ENCODE results near the gene GNG7. TPM values are rescaled to one million over a fixed set of nuclear protein-coding genes. Genes with fewer than 3 reads are reported as not detected.
A peak's percentile ranks its signal among the peaks of the same experiment; 100 is the strongest.
"Not testable (repeated sequence)": the region's sequence is repeated elsewhere in the genome, so short reads cannot be mapped to it uniquely, and the experiment has no call there.

Gene GNG7
- polyA plus RNA-seq, 4 donors, result 0.99 to 3.5 (median 2.6) TPM; not detected in 1

GRCh38 chr19:2578391-2578890 is 124.1 kb downstream of the GNG7 start:
- Histone ChIP-seq H3K4me3 (ENCODE audit: low read depth in 1 of 3, low read length in 3 of 3) (no peak overlapping the region), H3K9me3 (ENCODE audit: control insufficient read depth in 2 of 2, insufficient read depth in 1 of 2, low read depth in 1 of 2, low read length in 1 of 2) (peaks cover 0 to 38% of the 10 kb centered on the region in 2 donors), H3K27ac (ENCODE audit: low read depth in 1 of 3, low read length in 2 of 3) (peak overlapping the region; percentile 29 to 80 (median 66)), H3K36me3 (ENCODE audit: control insufficient read depth in 3 of 3, insufficient read depth in 2 of 3, low read depth in 1 of 3, low read length in 3 of 3) (no peaks in the 10 kb centered on the region), H3K27me3 (ENCODE audit: control insufficient read depth in 3 of 3, insufficient read depth in 3 of 3, low read length in 3 of 3) (peaks cover 0 to 29% (median 0%) of the 10 kb centered on the region in 3 donors), H3K4me1 (ENCODE audit: control insufficient read depth in 3 of 3, insufficient read depth in 2 of 3, low read depth in 1 of 3, low read length in 2 of 3) (peaks cover 0 to 10% (median 4%) of the 10 kb centered on the region in 3 donors)
- DNase-seq (peak in 1 of 2 donors; percentile 24), FAIRE-seq (no peak)
- 12 to 34% (median 27%) methylated on average over 13 of the region's 13 CpGs for WGBS, 3 donors

DNA sequence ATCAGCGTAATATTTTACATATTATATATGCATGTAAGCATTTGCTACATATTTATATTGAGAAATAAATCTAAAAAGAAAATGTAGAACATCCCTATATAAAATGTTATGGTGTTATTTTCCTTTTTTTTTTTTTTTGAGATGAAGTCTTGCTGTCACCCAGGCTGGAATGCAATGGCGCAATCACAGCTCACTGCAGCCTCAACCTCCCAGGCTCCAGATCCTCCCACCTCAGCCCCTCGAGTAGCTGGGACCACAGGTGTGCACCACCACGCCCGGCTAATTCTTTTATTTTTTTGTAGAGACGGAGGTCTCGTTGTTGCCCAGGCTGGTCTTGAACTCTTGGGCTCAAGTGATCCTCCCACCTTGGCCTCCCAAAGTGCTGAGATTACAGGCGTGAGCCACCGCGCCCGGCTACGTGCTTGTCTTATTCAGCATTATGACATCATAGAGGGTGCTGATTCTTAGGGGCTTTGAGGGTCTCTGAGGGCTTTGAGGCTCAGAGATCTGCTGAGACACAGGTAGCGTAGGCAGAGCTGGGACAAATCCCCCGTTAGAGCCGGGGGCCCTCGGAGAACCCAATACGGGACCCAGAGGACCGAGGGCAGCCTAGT is 124.7 kb downstream of the GNG7 start:
- H3K27me3 ChIP-seq (ENCODE audit: control insufficient read depth in 3 of 3, insufficient read depth in 3 of 3, low read length in 3 of 3), result peaks cover 0 to 29% (median 0%) of the 10 kb centered on the region in 3 donors
- WGBS, 3 donors, result 78 to 84% (median 82%) methylated on average over 18 of the region's 18 CpGs
- peaks cover 0 to 10% (median 4%) of the 10 kb centered on the region in 3 donors for H3K4me1 ChIP-seq (ENCODE audit: control insufficient read depth in 3 of 3, insufficient read depth in 2 of 3, low read depth in 1 of 3, low read length in 2 of 3)
- FAIRE-seq, result no peak
- H3K9me3 ChIP-seq (ENCODE audit: control insufficient read depth in 2 of 2, insufficient read depth in 1 of 2, low read depth in 1 of 2, low read length in 1 of 2), result peaks cover 0 to 32% of the 10 kb centered on the region in 2 donors
- H3K27ac ChIP-seq (ENCODE audit: low read depth in 1 of 3, low read length in 2 of 3), result peak overlapping the region in 2 of 3 donors; percentile 41 to 66
- no peaks in the 10 kb centered on the region for H3K36me3 ChIP-seq (ENCODE audit: control insufficient read depth in 3 of 3, insufficient read depth in 2 of 3, low read depth in 1 of 3, low read length in 3 of 3)
- no peak for DNase-seq
- H3K4me3 ChIP-seq (ENCODE audit: low read depth in 1 of 3, low read length in 3 of 3), result no peak overlapping the region

GRCh38 chr19:2575734-2576481 is 126.6 kb downstream of the GNG7 start:
- peaks cover 0 to 26% of the 10 kb centered on the region in 2 donors for H3K9me3 ChIP-seq (ENCODE audit: control insufficient read depth in 2 of 2, insufficient read depth in 1 of 2, low read depth in 1 of 2, low read length in 1 of 2)
- 76 to 86% (median 85%) methylated on average over 34 to 37 of the region's 37 CpGs for WGBS, 3 donors
- peaks cover 0 to 10% (median 4%) of the 10 kb centered on the region in 3 donors for H3K4me1 ChIP-seq (ENCODE audit: control insufficient read depth in 3 of 3, insufficient read depth in 2 of 3, low read depth in 1 of 3, low read length in 2 of 3)
- H3K36me3 ChIP-seq (ENCODE audit: control insufficient read depth in 3 of 3, insufficient read depth in 2 of 3, low read depth in 1 of 3, low read length in 3 of 3), result no peaks in the 10 kb centered on the region
- no peak for FAIRE-seq
- DNase-seq, result peak in 1 of 2 donors; percentile 32
- H3K27ac ChIP-seq (ENCODE audit: low read depth in 1 of 3, low read length in 2 of 3), result no peak overlapping the region
- no peak overlapping the region for H3K4me3 ChIP-seq (ENCODE audit: low read depth in 1 of 3, low read length in 3 of 3)
- H3K27me3 ChIP-seq (ENCODE audit: control insufficient read depth in 3 of 3, insufficient read depth in 3 of 3, low read length in 3 of 3), result peaks cover 0 to 29% (median 0%) of the 10 kb centered on the region in 3 donors

GRCh38 chr19:2574971-2575630 is 127.4 kb downstream of the GNG7 start:
- no peak overlapping the region for H3K4me3 ChIP-seq (ENCODE audit: low read depth in 1 of 3, low read length in 3 of 3)
- DNase-seq, result no peak
- H3K27me3 ChIP-seq (ENCODE audit: control insufficient read depth in 3 of 3, insufficient read depth in 3 of 3, low read length in 3 of 3), result peaks cover 0 to 28% (median 0%) of the 10 kb centered on the region in 3 donors
- no peak for FAIRE-seq
- H3K9me3 ChIP-seq (ENCODE audit: control insufficient read depth in 2 of 2, insufficient read depth in 1 of 2, low read depth in 1 of 2, low read length in 1 of 2), result peaks cover 0 to 32% of the 10 kb centered on the region in 2 donors
- no peak overlapping the region for H3K27ac ChIP-seq (ENCODE audit: low read depth in 1 of 3, low read length in 2 of 3)
- H3K36me3 ChIP-seq (ENCODE audit: control insufficient read depth in 3 of 3, insufficient read depth in 2 of 3, low read depth in 1 of 3, low read length in 3 of 3), result no peaks in the 10 kb centered on the region
- peaks cover 0 to 10% (median 4%) of the 10 kb centered on the region in 3 donors for H3K4me1 ChIP-seq (ENCODE audit: control insufficient read depth in 3 of 3, insufficient read depth in 2 of 3, low read depth in 1 of 3, low read length in 2 of 3)
- 84 to 94% (median 93%) methylated on average over 15 to 19 of the region's 19 CpGs for WGBS, 3 donors

DNA sequence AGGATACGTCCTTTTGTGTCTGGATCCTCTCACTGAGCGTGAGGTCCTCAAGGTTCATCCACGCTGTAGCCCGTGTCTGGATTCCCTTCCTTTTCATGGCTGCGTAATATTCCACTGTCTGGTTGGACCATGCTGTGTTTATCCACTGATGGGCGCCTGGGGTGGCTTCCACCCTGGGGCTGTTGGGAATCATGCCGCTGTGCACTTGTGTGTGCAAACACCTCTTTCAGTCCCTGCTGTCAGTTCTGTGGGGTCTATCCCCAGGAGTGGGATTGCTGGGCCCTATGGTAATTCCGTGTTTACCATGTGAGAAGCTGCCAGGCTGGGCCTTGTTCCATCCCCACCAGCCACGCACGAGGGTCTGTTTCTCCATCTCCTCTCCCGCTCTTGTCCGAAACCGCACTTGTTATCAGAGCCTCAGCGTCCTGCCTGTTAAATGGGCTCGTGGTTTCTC is 128.0 kb downstream of the GNG7 start:
- FAIRE-seq (no peak), DNase-seq (no peak)

DNA sequence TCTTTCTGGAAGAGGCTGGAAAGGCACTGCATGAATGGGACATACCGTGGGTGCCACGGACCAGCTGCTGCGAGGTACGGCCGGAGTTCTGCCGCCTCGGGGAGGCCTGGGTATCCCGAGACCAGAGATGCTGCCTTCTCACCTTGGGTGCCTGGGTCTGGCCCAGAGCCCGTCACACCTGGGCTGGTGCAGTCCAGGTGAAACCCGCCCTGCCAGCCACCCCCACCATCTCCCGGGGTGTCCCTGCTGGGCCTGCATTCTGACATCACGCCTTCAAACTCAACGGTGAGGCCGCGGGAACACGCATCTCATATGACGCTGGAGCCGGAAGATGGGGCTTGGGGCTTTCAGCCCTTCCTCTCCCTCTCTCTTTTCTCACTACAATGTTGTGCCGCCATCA is 128.6 kb downstream of the GNG7 start:
- H3K9me3 ChIP-seq (ENCODE audit: control insufficient read depth in 2 of 2, insufficient read depth in 1 of 2, low read depth in 1 of 2, low read length in 1 of 2), result peaks cover 0 to 40% of the 10 kb centered on the region in 2 donors

More for the DNA sequence above, 128.0 kb downstream of the GNG7 start:
- Histone ChIP-seq H3K4me1 (ENCODE audit: control insufficient read depth in 3 of 3, insufficient read depth in 2 of 3, low read depth in 1 of 3, low read length in 2 of 3) (peaks cover 0 to 10% (median 4%) of the 10 kb centered on the region in 3 donors), H3K36me3 (ENCODE audit: control insufficient read depth in 3 of 3, insufficient read depth in 2 of 3, low read depth in 1 of 3, low read length in 3 of 3) (no peaks in the 10 kb centered on the region), H3K27me3 (ENCODE audit: control insufficient read depth in 3 of 3, insufficient read depth in 3 of 3, low read length in 3 of 3) (peaks cover 0 to 22% (median 0%) of the 10 kb centered on the region in 3 donors), H3K9me3 (ENCODE audit: control insufficient read depth in 2 of 2, insufficient read depth in 1 of 2, low read depth in 1 of 2, low read length in 1 of 2) (peaks cover 0 to 38% of the 10 kb centered on the region in 2 donors), H3K27ac (ENCODE audit: low read depth in 1 of 3, low read length in 2 of 3) (no peak overlapping the region), H3K4me3 (ENCODE audit: low read depth in 1 of 3, low read length in 3 of 3) (no peak overlapping the region)
- WGBS, 3 donors, result 89 to 93% (median 91%) methylated on average over 15 of the region's 15 CpGs

GRCh38 chr19:2572152-2572551 is 130.3 kb downstream of the GNG7 start:
- not testable (repeated sequence) for DNase-seq; H3K27ac ChIP-seq (ENCODE audit: low read depth in 1 of 3, low read length in 2 of 3); H3K36me3 ChIP-seq (ENCODE audit: control insufficient read depth in 3 of 3, insufficient read depth in 2 of 3, low read depth in 1 of 3, low read length in 3 of 3); H3K27me3 ChIP-seq (ENCODE audit: control insufficient read depth in 3 of 3, insufficient read depth in 3 of 3, low read length in 3 of 3); H3K4me3 ChIP-seq (ENCODE audit: low read depth in 1 of 3, low read length in 3 of 3); H3K4me1 ChIP-seq (ENCODE audit: control insufficient read depth in 3 of 3, insufficient read depth in 2 of 3, low read depth in 1 of 3, low read length in 2 of 3); FAIRE-seq
- WGBS, 3 donors, result 79 to 89% (median 88%) methylated on average over 12 of the region's 12 CpGs
- H3K9me3 ChIP-seq (ENCODE audit: control insufficient read depth in 2 of 2, insufficient read depth in 1 of 2, low read depth in 1 of 2, low read length in 1 of 2), result peaks cover 0 to 28% of the 10 kb centered on the region in 2 donors

More for the DNA sequence above, 128.6 kb downstream of the GNG7 start:
- Histone ChIP-seq H3K27me3 (ENCODE audit: control insufficient read depth in 3 of 3, insufficient read depth in 3 of 3, low read length in 3 of 3) (peaks cover 0 to 18% (median 0%) of the 10 kb centered on the region in 3 donors), H3K36me3 (ENCODE audit: control insufficient read depth in 3 of 3, insufficient read depth in 2 of 3, low read depth in 1 of 3, low read length in 3 of 3) (no peaks in the 10 kb centered on the region), H3K4me1 (ENCODE audit: control insufficient read depth in 3 of 3, insufficient read depth in 2 of 3, low read depth in 1 of 3, low read length in 2 of 3) (peaks cover 0 to 6% (median 4%) of the 10 kb centered on the region in 3 donors), H3K4me3 (ENCODE audit: low read depth in 1 of 3, low read length in 3 of 3) (no peak overlapping the region), H3K27ac (ENCODE audit: low read depth in 1 of 3, low read length in 2 of 3) (no peak overlapping the region)
- DNase-seq, result no peak
- FAIRE-seq, result no peak
- WGBS, 3 donors, result 78 to 88% (median 88%) methylated on average over 18 to 19 of the region's 19 CpGs

Data from small intestine (tissue), 7 donors.